GM21390 (cell line): ENCODE data around the gene CTPS1.

Experiments used
- ATAC-seq: cut with Tn5 transposase; IDR thresholded peaks from one replicate; pipeline ENCODE4 v1.9.1; 2021; ENCODE audit not compliant: unreplicated experiment

The CTPS1 gene

GRCh38 chr1:40979241-40980067 lies at the start of gene CTPS1:
Gene CTPS1 (plus strand): TSS chr1:40979696. CDS start chr1:40983291, 3,595 bp downstream.
- peak; percentile 91 for ATAC-seq

GRCh38 chr1:40930174-40930964 lies 49.1 kb upstream of the CTPS1 start:
- ATAC-seq: no peak

- ATAC-seq: no peak
These were observed 47.9 kb upstream of the CTPS1 start for GRCh38 chr1:40931601-40932000.

GRCh38 chr1:40932006-40932405 lies 47.5 kb upstream of the CTPS1 start:
- ATAC-seq: no peak

GRCh38 chr1:40936931-40937339 lies 42.6 kb upstream of the CTPS1 start:
- ATAC-seq: no peak

GRCh38 chr1:40938393-40938792 lies 41.1 kb upstream of the CTPS1 start:
- no peak for ATAC-seq

GRCh38 chr1:40939320-40940059 lies 40.0 kb upstream of the CTPS1 start:
- ATAC-seq: no peak

GRCh38 chr1:40944326-40944725 lies 35.2 kb upstream of the CTPS1 start:
- ATAC-seq: no peak

- no peak for ATAC-seq
These were observed 34.6 kb upstream of the CTPS1 start for GRCh38 chr1:40944841-40945430.

GRCh38 chr1:40945491-40945973 lies 34.0 kb upstream of the CTPS1 start:
- no peak for ATAC-seq

- ATAC-seq: no peak
These were observed 30.6 kb upstream of the CTPS1 start for GRCh38 chr1:40948741-40949443.

- no peak for ATAC-seq
These were observed 29.9 kb upstream of the CTPS1 start for GRCh38 chr1:40949563-40949962.

- ATAC-seq: no peak
These were observed 27.4 kb upstream of the CTPS1 start for GRCh38 chr1:40951943-40952743.

GRCh38 chr1:40952744-40953315 lies 26.7 kb upstream of the CTPS1 start:
- no peak for ATAC-seq

GRCh38 chr1:40954626-40955025 lies 24.9 kb upstream of the CTPS1 start:
- ATAC-seq: no peak

GRCh38 chr1:40955266-40955665 lies 24.2 kb upstream of the CTPS1 start:
- no peak for ATAC-seq

GRCh38 chr1:40956407-40956806 lies 23.1 kb upstream of the CTPS1 start:
- ATAC-seq: no peak

- no peak for ATAC-seq
These were observed 21.3 kb upstream of the CTPS1 start for GRCh38 chr1:40958210-40958609.

GRCh38 chr1:40965531-40965930 lies 14.0 kb upstream of the CTPS1 start:
- no peak for ATAC-seq
